Naive thymus-derived CD4-positive, alpha-beta T cell (primary cell): ENCODE data around the gene PSEN1. TPM values are rescaled to one million over a fixed set of nuclear protein-coding genes. Genes with fewer than 3 reads are reported as not detected.

Experiments used
- ATAC-seq: fragments of 150-1000 bp; cut with Tn5 transposase; 2 replicates; pipeline ENCODE4 v1.10.0; 2021; ENCODE audit warnings: mild to moderate bottlenecking, moderate library complexity
- CTCF ChIA-PET: fragments of 350-600 bp; sonication (Branson Sonifier 250); formaldehyde crosslinking; loops from one replicate; lab custom pipeline; 2021; ENCODE audit warnings: antibody characterized with exemption; lab: Charles Lee
- POLR2A ChIA-PET: fragments of 350-600 bp; sonication (Branson Sonifier 250); formaldehyde crosslinking; loops from one replicate; lab custom pipeline; 2021; ENCODE audit warnings: antibody characterized with exemption, inconsistent platforms; lab: Charles Lee
- DNase-seq, 9 donors: peaks; one replicate each; pipeline versions ENCODE4 v3.0.0 to v3.0.0-alpha.2; 2020 to 2022; ENCODE audit warnings: mixed read lengths in 1 of 9
- H3K27ac ChIP-seq: one replicate; pipeline ENCODE4 v1.7.0; 2013; ENCODE audit warnings: mild to moderate bottlenecking, low read depth, low read length, moderate library complexity
- H3K27me3 ChIP-seq, 2 donors: one replicate each; pipeline ENCODE4 v1.7.0; 2013; ENCODE audit warnings: low read length in 2 of 2, mild to moderate bottlenecking in 2 of 2, moderate library complexity in 2 of 2; ENCODE audit not compliant: control insufficient read depth in 2 of 2, insufficient read depth in 2 of 2
- H3K36me3 ChIP-seq, 3 experiments: 1 replicate in 2 of 3; 2 replicates in 1 of 3; pipeline ENCODE4 v1.7.0; 2013; ENCODE audit warnings: low read length in 3 of 3, mild to moderate bottlenecking in 3 of 3, moderate library complexity in 1 of 3; ENCODE audit not compliant: insufficient read depth in 3 of 3, control insufficient read depth in 2 of 3
- H3K4me1 ChIP-seq, 2 donors: one replicate each; pipeline ENCODE4 v1.7.0; 2013; ENCODE audit warnings: low read length in 2 of 2, mild to moderate bottlenecking in 2 of 2, moderate library complexity in 1 of 2; ENCODE audit not compliant: control insufficient read depth in 2 of 2, insufficient read depth in 2 of 2
- H3K4me3 ChIP-seq: 2 replicates; pipeline ENCODE4 v1.7.0; 2013; ENCODE audit warnings: mild to moderate bottlenecking, low read length
- H3K9me3 ChIP-seq, 3 experiments: 1 replicate in 2 of 3; 2 replicates in 1 of 3; pipeline ENCODE4 v1.7.0; 2013; ENCODE audit warnings: low read length in 3 of 3; ENCODE audit not compliant: control insufficient read depth in 2 of 3
- H3K27ac Mint-ChIP-seq, 9 donors: one replicate each; pipeline ENCODE4 v1.8.0; 2020 to 2022; ENCODE audit warnings: mixed read lengths in 9 of 9, mild to moderate bottlenecking in 8 of 9, moderate library complexity in 5 of 9, inconsistent platforms in 2 of 9
- H3K27me3 Mint-ChIP-seq, 5 donors: one replicate each; pipeline ENCODE4 v1.8.0; 2021 to 2022; ENCODE audit warnings: mixed read lengths in 5 of 5, mild to moderate bottlenecking in 1 of 5
- H3K36me3 Mint-ChIP-seq, 5 donors: one replicate each; pipeline ENCODE4 v1.8.0; 2020 to 2022; ENCODE audit warnings: mixed read lengths in 5 of 5, mild to moderate bottlenecking in 3 of 5, inconsistent platforms in 1 of 5
- H3K4me1 Mint-ChIP-seq, 7 donors: one replicate each; pipeline ENCODE4 v1.8.0; 2020 to 2022; ENCODE audit warnings: mixed read lengths in 7 of 7, mild to moderate bottlenecking in 3 of 7, inconsistent platforms in 1 of 7
- H3K4me3 Mint-ChIP-seq, 10 donors: one replicate each; pipeline ENCODE4 v1.8.0; 2020 to 2022; ENCODE audit warnings: mild to moderate bottlenecking in 10 of 10, mixed read lengths in 10 of 10, moderate library complexity in 6 of 10, inconsistent platforms in 2 of 10
- H3K9me3 Mint-ChIP-seq, 11 donors: one replicate each; pipeline ENCODE4 v1.8.0; 2020 to 2022; ENCODE audit warnings: mixed read lengths in 11 of 11, mild to moderate bottlenecking in 4 of 11, inconsistent platforms in 1 of 11, moderate library complexity in 1 of 11
- intact Hi-C, 2 donors: fragments of 100-400 bp; cut with micrococcal nuclease; formaldehyde crosslinking; loops; one replicate each; pipeline ENCODE4 v1.15.1; 2023
- polyA plus RNA-seq, 2 donors: library from polyadenylated mRNA; unstranded; fragments of 300-500 nt; fragmentation: Illumina TruSeq; gene quantifications; one replicate each; pipeline ENCODE4 v1.2.3, GENCODE V29; 2021
- total RNA-seq, 6 experiments: library from RNA in 5 of 6; stranded (reverse) in 5 of 6; gene quantifications; 1 replicate in 5 of 6; 2 replicates in 1 of 6; pipeline ENCODE4 v1.2.3 and lab custom pipeline; 2021 to 2026

PSEN1 gene
- total and polyA plus RNA-seq, 7 experiments from 2014 or later: 23.7 to 55.8 (median 43.2) TPM

GRCh38 chr14:73105727-73106126, 30.6 kb upstream of the PSEN1 start:
- POLR2A ChIA-PET: interaction anchor here (0.9 kb wide), 1 partner anchor 45 kb away, joined by 3 read pairs; no protein-coding TSS in a partner anchor
- H3K27me3 Mint-ChIP-seq: no peaks in the 10 kb centered on the region
- no peak for ATAC-seq
- peak overlapping the region in 1 of 9 donors; percentile 66 for H3K27ac Mint-ChIP-seq
- no peak overlapping the region for H3K27ac ChIP-seq
- CTCF ChIA-PET: interaction anchor here (0.7 kb wide), 1 partner anchor 1514 kb away, joined by 3 read pairs; no protein-coding TSS in a partner anchor
- H3K27me3 ChIP-seq: no peaks in the 10 kb centered on the region
- H3K36me3 Mint-ChIP-seq: peaks cover 13 to 47% (median 33%) of the 10 kb centered on the region in 5 donors
- H3K9me3 ChIP-seq: no peaks in the 10 kb centered on the region
- peaks cover 20 to 86% (median 49%) of the 10 kb centered on the region in 3 experiments for H3K36me3 ChIP-seq
- DNase-seq: no peak
- no peaks in the 10 kb centered on the region for H3K4me1 ChIP-seq
- no peak overlapping the region for H3K4me3 Mint-ChIP-seq
- H3K4me1 Mint-ChIP-seq: peaks cover 0 to 10% (median 5%) of the 10 kb centered on the region in 7 donors
- H3K9me3 Mint-ChIP-seq: no peaks in the 10 kb centered on the region
- intact Hi-C loops: no loop called here
- no peak overlapping the region for H3K4me3 ChIP-seq

GRCh38 chr14:73116079-73116665, 20.1 kb upstream of the PSEN1 start:
- H3K9me3 Mint-ChIP-seq: peaks cover 0 to 2% (median 0%) of the 10 kb centered on the region in 11 donors
- H3K27ac Mint-ChIP-seq: peak overlapping the region in 8 of 9 donors; percentile 2 to 45 (median 14)
- intact Hi-C loops: no loop called here
- Histone ChIP-seq H3K4me3 (no peak overlapping the region), H3K9me3 (no peaks in the 10 kb centered on the region), H3K4me1 (no peaks in the 10 kb centered on the region), H3K27me3 (no peaks in the 10 kb centered on the region), H3K27ac (no peak overlapping the region), H3K36me3 (peaks cover 22 to 70% (median 41%) of the 10 kb centered on the region in 3 experiments)
- CTCF ChIA-PET: no interaction called here
- POLR2A ChIA-PET: no interaction called here
- peaks cover 3 to 18% (median 11%) of the 10 kb centered on the region in 7 donors for H3K4me1 Mint-ChIP-seq
- no peak for ATAC-seq
- no peak overlapping the region for H3K4me3 Mint-ChIP-seq
- peaks cover 21 to 59% (median 30%) of the 10 kb centered on the region in 5 donors for H3K36me3 Mint-ChIP-seq
- no peak for DNase-seq
- H3K27me3 Mint-ChIP-seq: no peaks in the 10 kb centered on the region

DNA sequence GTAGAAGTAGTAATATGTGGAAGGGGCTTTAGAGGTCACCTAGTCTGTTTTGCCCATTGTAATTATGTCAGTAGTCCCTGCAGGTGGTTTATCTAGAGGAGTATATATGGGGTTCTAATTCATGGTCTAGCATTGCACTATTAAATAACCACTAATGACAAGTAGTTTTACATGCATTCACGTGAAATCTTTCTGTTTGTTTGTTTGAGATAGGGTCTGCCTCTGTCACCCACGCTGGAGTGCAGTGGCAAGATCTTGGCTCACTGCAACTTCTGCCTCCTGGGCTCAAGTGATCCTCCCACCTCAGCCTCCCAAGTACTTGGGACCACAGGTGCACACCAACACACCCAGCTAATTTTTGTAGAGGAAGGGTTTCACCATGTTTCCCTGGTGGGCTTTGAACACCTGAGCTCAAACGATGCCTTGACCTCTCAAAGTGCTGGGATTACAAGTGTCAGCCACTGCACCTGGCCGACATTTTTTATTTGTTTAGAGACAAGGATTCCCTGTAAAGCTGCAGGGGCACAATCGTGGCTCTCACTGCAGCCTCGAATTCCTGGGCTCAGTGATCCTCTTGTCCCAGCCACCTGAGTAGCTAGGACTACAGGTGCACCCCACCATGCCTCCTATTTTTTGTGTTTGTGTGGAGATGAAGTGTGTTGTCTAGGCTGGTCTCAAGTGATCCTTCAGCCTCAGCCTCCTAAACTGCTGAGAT, 12.0 kb upstream of the PSEN1 start:
- peaks cover 0 to 10% (median 5%) of the 10 kb centered on the region in 7 donors for H3K4me1 Mint-ChIP-seq
- ATAC-seq (no peak), DNase-seq (no peak)
- Histone ChIP-seq H3K4me3 (no peak overlapping the region), H3K27ac (no peak overlapping the region), H3K36me3 (peaks cover 9 to 22% (median 10%) of the 10 kb centered on the region in 3 experiments), H3K4me1 (no peaks in the 10 kb centered on the region), H3K9me3 (no peaks in the 10 kb centered on the region), H3K27me3 (no peaks in the 10 kb centered on the region)
- H3K9me3 Mint-ChIP-seq: no peaks in the 10 kb centered on the region
- H3K36me3 Mint-ChIP-seq: peaks cover 0 to 29% (median 10%) of the 10 kb centered on the region in 5 donors
- H3K27me3 Mint-ChIP-seq: no peaks in the 10 kb centered on the region
- ChIA-PET POLR2A (no interaction called here), CTCF (interaction anchor here (0.6 to 0.7 kb wide), 2 partner anchors 98 to 513 kb away, joined by 3 to 5 read pairs; no protein-coding TSS in a partner anchor)
- peak overlapping the region in 6 of 9 donors; percentile 47 to 65 (median 56) for H3K27ac Mint-ChIP-seq
- intact Hi-C loops: loop anchor here in 1 of 2 donors (1.0 kb wide), 1 partner anchor 12 kb away; the partner anchor contains the start of gene PSEN1
- H3K4me3 Mint-ChIP-seq: no peak overlapping the region

GRCh38 chr14:73125169-73125588, 11.1 kb upstream of the PSEN1 start:
- intact Hi-C loops: no loop called here
- Histone ChIP-seq H3K27me3 (no peaks in the 10 kb centered on the region), H3K27ac (no peak overlapping the region), H3K4me3 (no peak overlapping the region), H3K36me3 (peaks cover 3 to 18% (median 5%) of the 10 kb centered on the region in 3 experiments), H3K4me1 (no peaks in the 10 kb centered on the region), H3K9me3 (no peaks in the 10 kb centered on the region)
- Mint-ChIP-seq H3K27ac (peak overlapping the region in 4 of 9 donors; percentile 1 to 65 (median 61)), H3K4me1 (peaks cover 0 to 10% (median 5%) of the 10 kb centered on the region in 7 donors), H3K4me3 (no peak overlapping the region), H3K36me3 (peaks cover 0 to 21% (median 10%) of the 10 kb centered on the region in 5 donors), H3K27me3 (no peaks in the 10 kb centered on the region), H3K9me3 (no peaks in the 10 kb centered on the region)
- DNase-seq (no peak), ATAC-seq (no peak)
- ChIA-PET POLR2A (interaction anchor here (0.6 kb wide), 1 partner anchor 14 kb away, joined by 3 read pairs; no protein-coding TSS in a partner anchor), CTCF (interaction anchor here (0.7 kb wide), 1 partner anchor 99 kb away, joined by 3 read pairs; no protein-coding TSS in a partner anchor)

- POLR2A ChIA-PET: no interaction called here
- no peak for ATAC-seq
- Mint-ChIP-seq H3K36me3 (peaks cover 0 to 19% (median 10%) of the 10 kb centered on the region in 5 donors), H3K9me3 (no peaks in the 10 kb centered on the region), H3K27ac (peak overlapping the region in 4 of 9 donors; percentile 1 to 78 (median 34)), H3K4me3 (no peak overlapping the region), H3K27me3 (no peaks in the 10 kb centered on the region), H3K4me1 (peaks cover 0 to 10% (median 5%) of the 10 kb centered on the region in 7 donors)
- DNase-seq: no peak
- intact Hi-C loops: no loop called here
- Histone ChIP-seq H3K27me3 (no peaks in the 10 kb centered on the region), H3K27ac (no peak overlapping the region), H3K36me3 (peaks cover 0 to 16% (median 3%) of the 10 kb centered on the region in 3 experiments), H3K9me3 (no peaks in the 10 kb centered on the region), H3K4me3 (no peak overlapping the region), H3K4me1 (no peaks in the 10 kb centered on the region)
- CTCF ChIA-PET: no interaction called here
Observed at GRCh38 chr14:73125746-73126145, 10.6 kb upstream of the PSEN1 start.

- intact Hi-C loops: no loop called here
- Histone ChIP-seq H3K27me3 (no peaks in the 10 kb centered on the region), H3K4me1 (peaks cover 7 to 10% of the 10 kb centered on the region in 2 donors), H3K27ac (no peak overlapping the region), H3K36me3 (peaks cover 0 to 5% (median 0%) of the 10 kb centered on the region in 3 experiments), H3K9me3 (no peaks in the 10 kb centered on the region), H3K4me3 (no peak overlapping the region)
- Mint-ChIP-seq H3K4me3 (no peak overlapping the region), H3K9me3 (peaks cover 0 to 19% (median 8%) of the 10 kb centered on the region in 11 donors), H3K36me3 (peaks cover 3 to 21% (median 14%) of the 10 kb centered on the region in 5 donors), H3K27ac (peak overlapping the region in 2 of 9 donors; percentile 43), H3K4me1 (peaks cover 9 to 24% (median 19%) of the 10 kb centered on the region in 7 donors), H3K27me3 (no peaks in the 10 kb centered on the region)
- ATAC-seq (no peak), DNase-seq (no peak)
- ChIA-PET POLR2A (no interaction called here), CTCF (no interaction called here)
Observed at GRCh38 chr14:73133795-73134194, 2.5 kb upstream of the PSEN1 start.
